SH-SY5Y (cell line): ENCODE data around the gene IFNL2.

Experiments
- GATA2 ChIP-seq: IDR thresholded peaks from 2 replicates; pipeline ENCODE4 v1.6.1; 2011; ENCODE audit warnings: mild to moderate bottlenecking, low read depth, low read length
- GATA3 ChIP-seq: IDR thresholded peaks from 2 replicates; pipeline ENCODE4 v1.6.1; 2011; ENCODE audit warnings: low read depth, mild to moderate bottlenecking, low read length, moderate library complexity

DNA sequence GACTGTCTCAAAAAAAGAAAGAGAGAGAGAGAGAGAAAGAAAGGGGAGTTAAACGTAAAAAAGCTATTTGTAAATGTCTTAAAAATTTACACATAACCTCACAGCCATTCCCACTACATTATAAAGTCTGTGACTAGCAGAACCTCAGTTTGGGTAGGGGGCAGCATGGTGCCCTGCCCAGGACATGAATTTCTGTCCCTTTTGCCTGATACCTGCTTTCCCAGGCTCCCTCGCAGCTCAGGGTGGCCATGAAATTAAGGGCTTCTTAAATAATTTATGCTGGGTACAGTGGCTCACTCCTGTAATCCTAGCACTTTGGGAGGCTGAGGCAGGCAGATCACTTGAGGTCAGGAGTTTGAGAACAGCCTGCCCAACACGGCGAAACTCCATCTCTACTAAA is 32.8 kb downstream of the IFNL2 start:
- no peak for TF ChIP-seq GATA3
- TF ChIP-seq GATA2: no peak
